K562 (cell line): ENCODE results near the gene BCL7B. TPM values are rescaled to one million over a fixed set of nuclear protein-coding genes. Genes with fewer than 3 reads are reported as not detected.
A peak's percentile ranks its signal among the peaks of the same experiment; 100 is the strongest.

Source experiments
- CEBPG ChIP-seq, 3 experiments: fragments of 200-800 bp in 1 of 3; sonication (Bioruptor generic) in 1 of 3; sonication (generic) in 1 of 3; formaldehyde crosslinking in 1 of 3; IDR thresholded peaks in 2 of 3; conservative IDR thresholded peaks in 1 of 3; 2 replicates each; pipeline versions ENCODE4 v1.6.1 to v1.8.0; 2016 to 2022; ENCODE audit warnings: missing compliant biosample characterization in 2 of 3, missing genetic modification characterization in 2 of 3, mild to moderate bottlenecking in 1 of 3, missing genetic modification reagents in 1 of 3
- CHD2 ChIP-seq: IDR thresholded peaks from 2 replicates; pipeline ENCODE4 v1.6.1; 2011; ENCODE audit warnings: low read depth, low read length
- DDX20 ChIP-seq: fragments of 450-650 bp; IDR thresholded peaks from 2 replicates; pipeline ENCODE4 v1.6.1; 2016; ENCODE audit warnings: missing genetic modification characterization, low read depth, mild to moderate bottlenecking, missing compliant biosample characterization, moderate library complexity
- DNMT1 ChIP-seq: fragments of 450-650 bp; IDR thresholded peaks from 2 replicates; pipeline ENCODE4 v1.6.1; 2016; ENCODE audit warnings: antibody characterized with exemption, mild to moderate bottlenecking
- MBD1 ChIP-seq: fragments of 250-450 bp; sonication (Bioruptor Pico); IDR thresholded peaks from 2 replicates; pipeline ENCODE4 v1.8.0; 2022; ENCODE audit warnings: inconsistent platforms
- NCOA6 ChIP-seq: fragments of 450-650 bp; IDR thresholded peaks from 2 replicates; pipeline ENCODE4 v1.6.1; 2017; ENCODE audit warnings: mild to moderate bottlenecking
- POLR3G ChIP-seq: IDR thresholded peaks from 2 replicates; pipeline ENCODE4 v1.6.1; 2011; ENCODE audit not compliant: insufficient read length, insufficient replicate concordance; ENCODE audit errors: extremely low read depth
- RHOXF2B ChIP-seq: fragments of 250-450 bp; sonication (Bioruptor Pico); conservative IDR thresholded peaks from 2 replicates; pipeline ENCODE4 v1.5.1; 2021
- SMARCA5 ChIP-seq: fragments of 450-650 bp; IDR thresholded peaks from 2 replicates; pipeline ENCODE4 v1.6.1; 2016
- ZBTB40 ChIP-seq, 2 experiments: fragments of 450-650 bp in 1 of 2; sonication (generic) in 1 of 2; formaldehyde crosslinking in 1 of 2; IDR thresholded peaks; 2 replicates each; pipeline versions ENCODE4 v1.7.1 to v1.9.0; 2016 to 2022; ENCODE audit warnings: inconsistent platforms in 1 of 2, mild to moderate bottlenecking in 1 of 2, missing genetic modification reagents in 1 of 2
- ZNF23 ChIP-seq: fragments of 250-450 bp; sonication (Bioruptor Pico); IDR thresholded peaks from 2 replicates; pipeline ENCODE4 v1.4.0; 2020; ENCODE audit warnings: mild to moderate bottlenecking
- ZNF398 ChIP-seq: fragments of 250-450 bp; sonication (Bioruptor Pico); IDR thresholded peaks from 2 replicates; pipeline ENCODE4 v1.8.0; 2021; ENCODE audit warnings: moderate library complexity, mild to moderate bottlenecking, inconsistent platforms
- ZNF431 ChIP-seq: sonication (generic); formaldehyde crosslinking; IDR thresholded peaks from 2 replicates; pipeline ENCODE4 v1.8.0; 2022; ENCODE audit warnings: mild to moderate bottlenecking, missing genetic modification reagents
- ZNF586 ChIP-seq: fragments of 450-650 bp; formaldehyde crosslinking; conservative IDR thresholded peaks from 2 replicates; pipeline ENCODE4 v1.4.0; 2020; ENCODE audit warnings: mild to moderate bottlenecking, moderate library complexity
- polyA plus RNA-seq, 8 experiments: library from polyadenylated mRNA; depleted of rRNA in 4 of 8; stranded (reverse) in 5 of 8; unstranded in 3 of 8; fragments of >200 nt; fragmentation: Nextera tagmentation in 2 of 8; fragmentation: Illumina TruSeq in 1 of 8; extraction: Ambion mirVana in 2 of 8; extraction: Trizol in 1 of 8; gene quantifications; 2 replicates each; pipeline versions ENCODE4 v1.2.1 to v1.2.3, GENCODE V29; 2011 to 2014; ENCODE audit warnings: inconsistent platforms in 1 of 8, missing spikeins in 1 of 8
- total RNA-seq, 7 experiments: library from RNA; depleted of rRNA in 6 of 7; stranded (reverse); fragments of >200 nt in 6 of 7; fragmentation: Illumina TruSeq in 2 of 7; extraction: Trizol in 2 of 7; gene quantifications; 2 replicates each; pipeline versions ENCODE4 v1.2.1 to v1.2.3, GENCODE V29; 2011 to 2021; ENCODE audit warnings: low replicate concordance in 1 of 7

BCL7B gene
- total and polyA plus RNA-seq, 9 of the 15 experiments (the other 6 are each of a cell fraction or from before 2014, with no cell fraction given), result 10.0 to 73.2 (median 32.9) TPM

- TF ChIP-seq RHOXF2B (CRISPR knock-in tag), result no peak
- no peak for TF ChIP-seq ZNF398 (CRISPR knock-in tag)
- TF ChIP-seq MBD1 (CRISPR knock-in tag), result no peak
- no peak for TF ChIP-seq DDX20 (tag)
- TF ChIP-seq ZNF431 (CRISPR knock-in tag), result no peak
- no peak for TF ChIP-seq ZNF586 (CRISPR knock-in tag)
- TF ChIP-seq POLR3G, result no peak
- no peak for TF ChIP-seq ZNF23
- TF ChIP-seq NCOA6, result no peak
- peak; percentile 28; the same call in 1 of the 2 replicates for TF ChIP-seq ZBTB40 (IDR thresholded peaks at IDR 0.05)
- TF ChIP-seq ZBTB40 (CRISPR knock-in tag; IDR thresholded peaks at IDR 0.05), result no peak
- TF ChIP-seq SMARCA5, result no peak; the same call in 1 of the 2 replicates
- TF ChIP-seq CEBPG (CRISPR knock-in tag; IDR thresholded peaks at IDR 0.05), result no peak
- TF ChIP-seq CEBPG (tag; conservative IDR thresholded peaks at IDR 0.05 in 1 of 2, IDR thresholded peaks at IDR 0.05 in 1 of 2), result no peak
- no peak for TF ChIP-seq DNMT1
- no peak for TF ChIP-seq CHD2
Observed at GRCh38 chr7:73577627-73578341, 20.3 kb upstream of the BCL7B start (continued).
